ENCODE data around the gene MSI2.

The MSI2 gene

DNA sequence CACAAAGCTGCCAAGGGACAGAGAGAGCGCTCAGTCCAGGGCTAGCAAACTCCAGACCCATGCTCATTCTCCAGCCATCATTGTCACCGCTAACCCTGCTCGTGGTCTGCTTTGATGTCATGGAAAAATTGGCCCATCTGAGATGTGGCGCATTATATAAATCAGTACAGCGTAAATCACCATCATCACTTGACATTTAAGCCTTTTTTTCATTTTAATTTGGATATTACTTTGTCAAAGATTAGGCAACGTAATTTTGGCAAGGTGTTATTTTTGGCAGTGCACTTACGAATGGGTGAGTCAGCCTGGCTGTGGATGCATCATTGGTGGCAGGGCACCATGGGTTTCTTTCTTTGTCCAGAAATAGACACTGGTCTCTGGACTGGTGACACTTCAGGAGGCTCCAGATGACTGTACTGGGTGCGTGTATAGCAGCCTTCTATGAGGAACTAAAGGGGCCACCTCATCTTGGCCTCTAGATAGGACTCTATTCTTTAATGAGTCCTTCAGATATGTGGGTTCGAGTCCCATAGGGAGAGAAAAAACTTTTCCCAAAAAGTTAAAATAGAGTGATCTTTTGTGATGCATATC is 166.3 kb downstream of the MSI2 start:
- DNase-seq, result no peak

DNA sequence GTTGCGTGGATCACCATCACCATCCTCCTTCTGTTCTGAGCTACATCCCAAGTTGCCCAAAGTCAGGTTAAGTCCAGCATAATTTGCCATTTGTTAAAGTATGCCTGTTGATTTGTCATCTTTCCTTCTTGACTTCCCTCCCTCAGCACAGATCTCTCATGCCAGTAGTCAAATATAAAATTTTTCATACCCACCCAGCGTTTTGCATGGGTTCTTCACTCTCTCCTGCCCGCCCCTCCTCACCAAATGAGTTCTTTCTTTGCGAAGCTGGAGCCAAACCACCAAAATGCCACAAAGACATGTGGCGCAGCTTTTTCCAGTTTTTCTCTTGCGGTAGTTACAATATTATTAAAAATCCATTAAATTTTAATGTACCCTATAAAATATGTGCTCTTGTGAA is 167.2 kb downstream of the MSI2 start:
- DNase-seq, result no peak

DNA sequence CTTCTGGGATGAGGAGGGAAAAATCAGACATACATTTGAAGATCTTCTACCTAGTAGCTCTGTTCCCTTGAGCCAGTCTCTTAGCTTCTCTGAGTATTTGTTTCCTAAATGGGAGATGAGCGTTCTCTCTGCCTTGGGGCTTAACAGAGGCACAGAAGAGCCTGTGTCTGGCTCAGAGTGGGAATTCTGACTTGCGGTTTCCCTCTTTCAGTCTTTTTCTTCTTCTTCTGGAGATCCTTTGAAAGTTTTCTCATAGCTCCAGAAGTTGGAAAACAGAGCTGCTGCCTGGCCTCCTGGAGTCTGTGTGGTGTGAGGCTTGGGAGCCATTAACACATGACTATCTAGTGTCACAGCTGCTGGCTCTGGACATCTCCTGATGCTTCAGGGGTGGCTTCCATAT is 167.9 kb downstream of the MSI2 start:
- no peak for DNase-seq

DNA sequence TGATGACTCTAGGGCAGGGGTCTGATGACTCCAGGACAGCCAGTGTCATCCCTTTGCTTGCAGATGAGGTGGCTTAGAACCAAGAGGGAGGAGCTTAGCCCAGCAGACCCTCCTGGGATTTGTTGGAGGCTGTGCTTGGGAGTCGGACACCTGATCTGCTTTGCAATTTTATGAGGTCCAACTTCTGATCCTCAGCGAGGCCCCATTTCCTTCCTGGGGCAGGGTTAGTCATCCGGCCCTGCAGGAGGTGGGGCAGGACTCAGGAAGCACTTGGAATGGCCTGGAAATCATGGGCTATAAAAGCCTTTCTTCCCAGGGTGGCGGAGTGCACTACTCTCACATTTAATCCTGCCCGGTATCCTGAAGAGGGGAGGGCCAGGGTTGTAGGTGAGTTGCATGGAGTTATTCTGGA is 168.5 kb downstream of the MSI2 start:
- DNase-seq, result no peak

DNA sequence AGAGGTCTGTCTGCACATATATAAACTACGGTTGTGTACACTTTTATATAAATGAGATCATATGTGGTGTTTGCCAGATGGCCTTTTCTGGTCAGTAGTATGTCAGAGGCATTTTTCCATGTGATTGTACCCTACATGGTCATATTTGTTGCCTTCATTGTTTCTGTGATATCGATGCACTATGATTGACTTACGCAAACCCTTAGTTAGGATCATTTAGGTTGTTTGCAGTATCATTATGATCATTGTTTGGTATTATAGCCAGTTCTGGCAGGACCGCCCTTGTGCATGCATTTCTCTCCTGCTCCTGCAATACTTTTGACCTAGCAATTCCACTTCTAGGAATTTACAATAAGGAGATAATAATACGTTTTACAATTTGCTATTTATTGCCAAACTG is 169.1 kb downstream of the MSI2 start:
- DNase-seq, result no peak

DNA sequence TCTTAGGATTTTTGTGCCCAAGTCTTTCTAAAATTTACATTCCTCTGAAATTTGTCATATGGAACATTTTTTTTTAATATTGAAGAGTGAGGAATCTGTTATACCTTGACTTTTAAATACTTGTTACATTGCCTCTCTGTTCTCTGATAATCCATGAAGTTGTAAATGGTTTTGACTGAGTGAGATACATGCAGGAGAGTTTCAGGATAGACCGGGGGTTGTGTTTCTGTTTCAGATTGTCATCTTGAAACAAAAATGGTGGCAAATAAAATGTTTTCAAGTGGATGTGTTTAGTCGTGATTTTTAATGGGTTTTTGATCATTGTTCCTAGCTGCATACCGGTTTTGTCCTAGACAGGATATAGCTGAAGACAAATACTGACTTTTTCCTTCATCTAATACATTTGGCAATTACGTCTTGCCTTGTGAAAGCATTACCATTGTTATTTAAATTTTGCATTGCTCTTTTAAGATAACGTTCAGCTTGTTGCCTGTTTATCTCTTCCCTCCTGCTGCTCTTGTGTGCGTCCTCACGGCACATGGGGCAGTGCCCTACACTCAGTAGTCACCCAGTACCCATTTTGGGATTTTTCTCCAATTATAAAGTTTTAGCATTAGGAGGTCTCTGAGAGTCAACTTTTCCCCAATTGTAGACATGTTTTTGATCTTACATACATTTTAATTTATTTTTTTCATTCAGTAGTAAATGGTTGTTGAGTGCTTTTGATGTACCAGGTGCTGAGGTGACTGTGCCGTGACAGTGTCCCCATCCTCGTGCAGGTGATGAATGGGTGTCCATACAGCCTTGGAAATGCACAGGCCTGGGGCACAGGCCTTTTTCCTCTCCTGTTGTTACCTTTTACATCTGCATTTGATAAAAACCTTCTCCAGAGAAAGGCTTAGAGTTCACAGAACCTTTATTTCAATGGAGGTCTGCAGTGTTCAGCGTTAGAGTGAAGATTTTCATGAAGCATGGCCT is 169.9 kb downstream of the MSI2 start:
- no peak for DNase-seq

DNA sequence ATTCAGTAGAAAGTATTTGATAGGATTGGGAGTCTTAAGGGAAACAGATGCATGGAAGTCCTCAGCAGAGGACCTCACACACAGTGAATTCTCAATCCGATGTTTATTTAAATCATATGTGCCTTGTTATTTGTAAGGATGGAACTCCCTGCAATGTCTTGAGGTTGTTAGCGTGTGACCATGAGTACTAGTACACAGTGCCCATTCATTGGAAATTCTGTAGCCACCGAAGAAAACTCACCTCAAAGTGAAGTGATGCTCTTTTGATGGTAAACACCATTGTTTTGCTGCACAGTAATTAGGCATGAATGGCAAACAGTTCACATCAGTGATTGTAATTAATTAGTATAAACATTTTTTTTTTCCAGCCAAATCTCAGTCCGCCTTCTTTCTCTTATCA is 173.6 kb downstream of the MSI2 start:
- no peak for DNase-seq

DNA sequence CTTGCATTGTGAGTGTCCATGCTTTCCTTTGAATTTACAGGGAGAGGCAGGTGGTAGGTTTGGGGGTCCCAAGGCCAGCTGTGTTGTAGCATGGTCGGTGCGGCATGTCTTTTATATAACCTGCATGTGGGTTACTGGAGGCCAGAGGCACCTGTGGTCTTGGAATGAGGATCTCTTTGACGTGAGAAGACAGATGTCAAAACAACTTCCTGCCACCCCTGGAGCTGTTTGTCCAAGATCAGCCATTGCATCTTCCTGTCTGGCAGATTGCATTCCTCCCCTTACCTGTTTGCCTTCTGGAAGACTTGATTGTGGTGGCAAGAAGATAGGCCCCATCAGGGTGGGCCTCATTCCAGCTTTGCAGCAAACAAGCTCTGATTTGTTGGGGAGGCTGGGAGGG is 175.1 kb downstream of the MSI2 start:
- no peak for DNase-seq

DNA sequence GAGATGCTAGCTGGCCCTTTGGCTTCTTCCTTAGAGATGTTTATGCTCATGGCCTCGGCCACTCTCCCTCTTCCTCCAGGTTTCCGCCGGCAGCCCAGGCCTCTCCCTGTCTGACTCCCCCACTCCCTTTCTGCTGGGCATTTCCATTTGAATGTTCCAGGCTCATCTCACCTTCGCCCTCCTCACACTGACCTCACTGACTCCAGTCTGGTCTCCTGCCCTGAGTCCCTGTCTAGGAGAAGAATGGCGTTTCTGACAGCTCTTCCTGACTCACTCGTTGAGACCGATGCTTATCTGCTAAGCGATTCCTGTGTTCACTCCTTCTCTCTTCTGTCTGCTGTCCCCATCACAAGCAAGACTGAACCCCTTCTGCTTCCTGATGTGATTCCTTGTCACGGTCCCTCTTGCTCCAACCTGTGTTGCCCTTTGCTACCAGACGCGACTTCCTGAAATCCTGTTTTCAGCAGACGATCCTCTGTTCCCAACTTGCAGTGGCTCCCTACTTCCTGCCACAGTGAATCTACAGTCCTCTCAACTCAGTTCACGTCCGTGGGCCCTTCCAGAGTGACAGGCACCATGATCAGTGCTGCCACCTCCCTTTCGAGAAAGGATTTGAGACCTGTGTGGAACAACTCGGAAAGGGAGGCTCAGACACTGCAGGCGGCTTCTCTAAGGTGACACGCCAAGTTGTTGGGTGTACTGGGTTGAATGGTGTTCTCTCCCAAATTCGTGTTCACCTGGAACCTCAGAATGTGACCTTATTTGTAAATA is 176.4 kb downstream of the MSI2 start:
- DNase-seq, result no peak

DNA sequence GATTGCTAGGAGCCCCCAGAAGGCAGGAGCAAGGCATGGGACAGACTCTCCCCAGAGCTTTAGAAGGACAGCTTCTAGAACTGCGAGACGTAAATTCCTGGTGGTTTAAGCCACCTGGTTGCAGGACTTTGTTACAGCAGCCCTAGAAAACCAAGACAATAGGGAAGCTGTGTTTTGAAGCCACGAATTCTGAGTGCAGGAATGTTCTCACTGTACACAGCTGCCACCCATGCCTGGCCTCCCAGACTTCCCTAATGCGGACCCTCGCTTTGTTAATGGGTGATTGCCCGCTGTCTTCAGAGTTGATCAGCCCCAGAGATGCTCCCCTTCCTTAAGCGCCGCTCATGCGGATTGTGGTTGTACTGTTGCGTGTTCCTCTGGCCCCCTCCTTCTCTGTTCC is 177.1 kb downstream of the MSI2 start:
- DNase-seq, result no peak

DNA sequence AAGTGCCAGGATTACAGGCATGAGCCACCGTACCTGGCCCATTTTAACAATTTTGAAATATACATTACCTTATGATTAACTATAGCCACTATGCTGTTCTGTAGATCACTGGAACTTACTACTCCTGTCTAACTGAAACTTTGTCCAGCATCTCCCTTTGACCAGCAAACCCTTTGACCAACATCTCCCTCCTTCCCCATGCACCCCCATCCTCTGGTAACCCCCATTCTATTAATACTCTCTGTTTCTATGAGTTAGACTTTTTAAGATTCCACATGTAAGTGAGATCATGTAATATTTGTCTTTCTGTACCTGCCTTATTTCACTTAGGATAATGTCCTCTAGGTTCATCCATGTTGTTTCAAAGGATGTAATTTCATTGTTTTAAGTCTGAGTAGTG is 178.0 kb downstream of the MSI2 start:
- no peak for DNase-seq

DNA sequence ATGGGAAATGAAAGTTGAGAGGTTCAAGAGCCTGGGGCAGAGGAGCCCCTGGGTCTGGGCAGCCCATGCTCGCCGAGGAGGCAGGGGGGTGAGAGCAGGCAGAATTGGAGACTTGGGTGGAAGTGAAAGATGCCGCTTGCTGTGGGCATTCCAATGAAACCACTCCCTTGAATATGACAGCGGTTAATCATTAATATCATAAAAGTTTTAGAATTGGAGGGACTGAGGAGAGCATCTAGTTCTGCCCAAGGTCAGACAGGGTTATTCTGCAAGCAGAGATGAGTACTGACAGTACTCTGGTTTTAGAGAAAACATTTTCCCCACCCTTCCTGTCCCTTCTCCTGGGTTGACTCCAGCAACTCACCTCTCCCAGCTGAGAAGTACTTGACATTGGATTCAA is 180.2 kb downstream of the MSI2 start:
- DNase-seq, result no peak

DNA sequence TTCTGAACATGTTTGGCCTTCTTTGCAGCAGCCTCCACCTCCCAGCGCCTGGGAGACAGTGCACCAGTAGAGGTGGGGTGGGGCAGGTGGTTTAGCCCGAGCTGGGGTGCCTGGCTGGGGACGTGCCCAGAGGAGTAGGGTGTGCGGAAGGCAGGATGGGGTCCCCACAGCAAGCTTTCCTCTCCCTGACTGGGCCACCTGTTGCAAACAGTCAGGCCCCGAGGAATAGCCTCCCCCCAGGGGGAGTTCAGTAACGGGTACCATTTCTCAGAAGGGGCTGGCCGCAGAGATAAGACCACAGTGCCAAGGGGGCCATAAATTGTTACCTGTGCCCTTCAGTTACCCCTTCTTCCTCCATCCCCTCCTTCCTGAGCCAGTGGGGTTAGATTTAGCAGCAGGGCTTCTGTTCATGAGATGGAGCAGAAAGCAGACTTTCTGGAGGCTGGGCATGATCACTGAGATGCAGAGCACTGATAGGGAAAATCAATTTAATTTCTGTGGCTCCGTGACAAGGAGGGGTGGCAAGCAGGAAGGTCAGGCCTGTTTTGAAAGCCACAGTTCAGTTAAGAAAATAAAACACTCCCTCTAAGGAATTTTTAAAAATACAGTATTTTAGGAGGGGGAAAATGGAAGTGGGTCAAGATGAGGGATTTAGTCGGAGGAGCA is 181.9 kb downstream of the MSI2 start:
- DNase-seq, result no peak

DNA sequence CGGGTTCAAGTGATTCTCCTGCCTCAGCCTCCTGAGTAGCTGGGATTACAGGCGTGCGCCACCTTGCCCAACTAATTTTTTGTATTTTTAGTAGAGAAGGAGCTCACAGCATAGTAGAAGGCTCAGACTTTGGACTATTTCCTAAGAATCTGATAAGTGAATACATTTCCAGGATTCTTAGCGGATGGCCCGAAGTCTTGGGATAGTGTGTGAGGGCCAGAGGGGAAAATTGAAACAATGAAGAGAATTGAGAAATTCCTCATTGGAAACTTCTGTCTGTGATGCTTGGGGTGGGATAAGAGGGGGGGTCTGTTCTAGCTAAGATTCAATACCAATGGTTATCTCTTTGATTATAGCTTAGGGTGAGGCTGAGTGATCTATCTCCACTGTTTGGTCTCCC is 183.3 kb downstream of the MSI2 start:
- DNase-seq, result no peak

DNA sequence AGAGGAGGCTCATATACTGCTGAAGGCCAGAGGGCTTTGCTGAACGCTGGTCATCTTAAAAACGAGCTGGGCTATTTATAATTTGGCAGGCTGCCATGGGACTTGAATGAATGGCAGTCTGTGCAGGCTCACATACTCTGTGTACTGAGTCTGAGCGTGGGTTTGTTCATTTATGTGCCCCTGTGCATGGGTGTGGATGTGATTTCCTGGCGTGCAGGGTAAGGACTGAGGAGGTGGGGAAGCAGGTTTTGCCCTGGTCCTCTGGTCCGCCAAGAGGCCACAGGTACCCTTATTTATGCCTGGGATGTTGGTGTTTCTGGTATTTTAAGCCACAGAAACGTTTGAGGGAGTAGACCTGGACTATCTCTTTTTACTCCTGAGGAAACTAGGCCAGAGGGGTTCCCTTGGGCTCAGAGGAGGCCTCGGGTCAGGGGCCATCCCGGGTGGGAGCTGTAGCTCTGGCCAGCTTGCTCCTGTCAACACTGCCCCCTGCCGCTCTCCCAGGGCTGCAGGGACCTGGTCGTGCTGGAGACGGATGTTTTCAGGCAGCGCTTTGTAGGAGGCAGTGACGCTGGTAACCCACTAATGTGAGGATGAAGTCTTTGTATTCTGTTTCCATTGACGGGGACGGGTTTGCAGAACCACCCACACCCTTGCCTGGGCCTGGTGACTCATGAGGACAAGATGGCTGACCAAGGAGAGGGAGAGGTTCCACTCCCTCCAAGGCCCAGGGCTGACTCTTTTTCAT is 184.4 kb downstream of the MSI2 start:
- peak; percentile 87 for DNase-seq

DNA sequence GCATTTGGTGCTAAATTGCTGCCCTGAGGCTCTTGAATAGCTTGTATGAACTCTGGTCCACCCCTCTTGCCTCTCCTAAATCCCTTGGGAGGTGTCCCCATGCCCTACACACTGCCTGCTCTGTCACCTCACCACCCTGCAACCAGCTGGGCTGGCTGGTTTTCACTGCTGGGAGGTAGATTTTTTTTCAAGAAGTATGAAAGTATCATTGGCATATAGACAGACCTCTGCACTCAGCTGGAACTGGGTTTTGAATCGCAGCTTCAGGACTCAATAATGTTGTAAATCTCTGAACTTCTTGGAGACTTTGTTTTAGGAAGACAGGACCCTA is 184.9 kb downstream of the MSI2 start:
- DNase-seq, result no peak

DNA sequence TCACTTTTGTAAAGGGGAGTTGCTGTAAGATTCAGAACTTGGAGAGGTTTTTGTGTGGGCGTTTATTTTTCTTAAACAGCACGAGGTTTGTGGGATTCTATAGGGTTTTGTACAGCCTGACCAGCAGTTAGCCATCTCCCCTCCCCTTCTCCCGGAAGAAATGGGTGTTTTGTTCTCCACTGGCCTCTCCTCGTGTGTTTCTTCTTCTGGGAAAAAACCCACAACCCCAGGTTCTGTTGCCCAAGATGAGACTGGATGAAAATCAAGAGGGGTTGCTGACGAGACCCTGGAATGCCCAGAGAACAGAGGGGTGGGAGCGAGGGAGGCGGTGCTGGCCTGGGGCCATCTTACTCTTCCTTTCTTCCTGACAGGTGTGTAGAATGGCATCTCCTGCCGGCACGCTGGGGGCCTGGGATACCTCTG is 186.1 kb downstream of the MSI2 start:
- DNase-seq, result no peak

DNA sequence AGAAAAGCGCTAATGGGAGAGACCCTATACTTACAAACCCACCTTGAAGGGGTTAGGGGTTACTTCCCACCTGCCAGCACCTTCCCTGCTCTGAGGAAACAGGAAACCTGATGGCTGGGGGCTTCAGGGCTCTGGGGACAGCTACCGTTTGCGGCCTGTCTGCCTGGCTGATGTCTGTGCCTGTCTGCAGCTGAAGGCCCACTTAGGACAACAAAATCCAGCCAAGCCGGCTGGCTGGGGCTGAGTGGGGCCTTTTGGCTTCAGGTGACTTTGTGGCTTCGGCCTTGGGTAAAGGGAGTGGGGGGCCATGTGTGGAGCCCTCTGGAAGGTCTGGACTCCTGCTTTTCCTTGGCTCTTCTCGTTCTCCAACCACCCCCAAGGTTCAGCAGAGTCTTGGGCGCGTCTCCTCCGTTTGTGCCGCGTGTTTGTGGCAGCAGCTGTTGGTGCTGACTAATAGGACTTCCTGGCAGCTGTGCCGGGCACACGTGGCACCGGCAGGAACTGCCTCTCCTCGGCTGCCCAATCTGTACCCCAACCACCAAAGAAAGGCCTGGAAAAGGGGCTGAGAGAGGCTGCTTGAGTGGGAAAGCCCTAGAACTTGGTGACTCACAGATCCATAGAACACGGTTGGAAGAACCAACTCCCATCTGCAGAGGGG is 186.7 kb downstream of the MSI2 start:
- DNase-seq, result peak; percentile 83

DNA sequence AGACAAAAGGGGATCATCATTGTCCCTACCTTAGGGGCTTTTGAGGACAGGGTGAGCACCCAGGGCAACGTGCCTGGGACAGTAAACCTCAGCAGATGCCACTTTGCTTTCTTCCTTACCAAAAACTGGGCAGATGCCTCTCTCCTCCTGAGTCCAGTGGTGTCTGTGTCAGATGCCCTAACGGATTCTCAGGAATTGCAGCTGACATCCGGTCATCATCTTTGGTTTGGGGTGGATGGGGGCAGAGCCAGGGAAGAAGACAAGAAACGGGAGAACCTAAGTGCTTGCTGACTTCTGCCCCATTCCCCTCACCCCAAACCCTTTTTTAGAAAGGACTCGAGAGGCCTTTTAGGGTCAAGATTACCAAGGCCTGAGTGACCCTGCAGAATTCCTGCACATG is 187.5 kb downstream of the MSI2 start:
- no peak for DNase-seq

DNA sequence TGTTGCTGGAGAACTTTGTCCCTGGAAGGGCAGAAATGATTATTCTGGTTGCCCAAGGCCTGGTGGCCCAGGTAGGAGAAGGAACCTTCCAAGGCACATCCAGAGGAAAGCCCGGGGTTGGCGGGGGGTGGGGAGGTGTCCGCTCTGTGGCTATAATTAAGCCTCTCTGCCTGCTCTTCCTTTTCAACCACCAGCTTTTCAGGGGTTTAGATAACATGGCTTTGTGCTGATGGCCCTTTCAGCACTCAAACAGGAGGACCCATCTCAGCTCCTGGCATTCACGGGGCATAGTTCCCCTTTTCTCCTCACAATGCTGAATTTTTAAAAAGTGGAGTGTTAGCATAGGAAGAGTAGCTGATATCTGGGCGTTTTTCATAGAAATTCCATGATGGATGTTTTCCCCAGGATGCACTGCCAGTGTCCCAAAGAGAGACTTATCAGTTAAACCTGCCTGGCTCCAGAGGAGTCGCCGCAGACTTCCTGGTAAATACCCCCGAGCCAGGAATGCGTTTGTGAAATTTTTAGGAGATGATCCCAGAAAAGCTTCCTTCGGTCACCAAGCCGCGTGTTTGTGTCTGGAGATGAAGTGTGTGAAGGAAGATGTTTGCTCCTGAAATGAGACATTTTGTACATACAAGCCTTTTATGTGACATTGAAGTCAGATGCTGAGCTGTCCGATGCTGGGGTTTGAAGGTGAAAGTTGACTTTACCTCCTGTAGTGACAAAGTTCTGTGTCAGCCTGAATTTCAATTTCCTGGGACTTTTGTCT is 188.5 kb downstream of the MSI2 start:
- DNase-seq, result no peak

DNA sequence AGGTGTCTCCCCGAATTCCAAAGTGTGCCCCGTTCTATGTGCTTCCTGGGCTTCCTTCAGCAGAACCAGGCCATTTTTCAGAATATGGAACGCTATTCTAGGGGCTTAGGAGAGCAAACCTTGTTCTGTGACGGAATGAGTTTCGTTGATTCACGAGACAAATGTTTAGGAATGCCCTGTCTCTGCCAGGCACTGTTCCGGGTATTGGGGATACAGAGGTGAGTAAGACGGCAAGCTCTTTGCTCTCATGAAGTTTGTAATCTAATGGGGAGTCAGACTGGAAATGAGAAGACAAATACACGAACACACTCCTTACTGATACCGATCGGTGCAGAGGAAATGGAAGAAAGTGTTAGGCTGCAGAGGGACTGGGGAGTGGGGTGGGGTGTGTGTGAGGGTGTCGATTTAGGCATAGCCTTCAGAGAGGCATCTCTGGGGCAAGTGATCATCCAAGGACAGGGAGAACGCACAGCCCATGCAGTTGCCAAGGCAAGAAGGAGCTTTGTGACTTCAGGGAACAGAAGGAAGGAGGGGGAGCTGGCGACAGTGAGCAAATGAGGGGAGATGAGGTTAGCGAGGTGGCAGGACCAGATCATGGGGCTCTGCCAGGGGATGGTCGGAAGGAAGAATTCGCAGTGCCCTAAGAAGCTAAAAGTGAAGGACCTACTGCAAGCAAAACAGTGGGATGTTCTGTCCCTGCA is 189.6 kb downstream of the MSI2 start:
- DNase-seq, result no peak

Data from activated CD8-positive, alpha-beta memory T cell treated with anti-CD3 and anti-CD28 coated beads for 24 hours (primary cell).